ENCODE measurements around the gene RARB. TPM values are rescaled to one million over a fixed set of nuclear protein-coding genes. Genes with fewer than 3 reads are reported as not detected.

Gene RARB
- total RNA-seq, 1 donor from 2014 or later: 0.26 TPM

DNA sequence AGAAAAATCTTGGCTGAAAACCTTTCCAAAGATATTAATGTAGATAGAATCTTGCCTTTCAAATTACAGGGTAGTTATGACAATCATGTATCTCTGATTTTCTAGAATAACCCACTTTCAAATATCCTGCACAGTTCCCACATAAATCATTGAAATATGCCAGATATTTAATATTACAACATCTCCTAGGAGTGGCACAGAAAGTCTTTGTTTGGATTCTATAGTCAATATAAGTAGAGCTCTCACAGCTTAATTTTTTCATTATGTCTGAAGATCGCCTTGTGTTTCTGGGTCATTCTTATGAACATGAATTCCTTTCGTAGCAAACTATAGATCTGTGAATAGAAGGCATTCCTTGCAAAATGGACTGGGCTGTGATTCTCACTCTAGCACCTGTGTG is 5.0 kb downstream of the RARB start:
- TF ChIP-seq, protein P1, sequence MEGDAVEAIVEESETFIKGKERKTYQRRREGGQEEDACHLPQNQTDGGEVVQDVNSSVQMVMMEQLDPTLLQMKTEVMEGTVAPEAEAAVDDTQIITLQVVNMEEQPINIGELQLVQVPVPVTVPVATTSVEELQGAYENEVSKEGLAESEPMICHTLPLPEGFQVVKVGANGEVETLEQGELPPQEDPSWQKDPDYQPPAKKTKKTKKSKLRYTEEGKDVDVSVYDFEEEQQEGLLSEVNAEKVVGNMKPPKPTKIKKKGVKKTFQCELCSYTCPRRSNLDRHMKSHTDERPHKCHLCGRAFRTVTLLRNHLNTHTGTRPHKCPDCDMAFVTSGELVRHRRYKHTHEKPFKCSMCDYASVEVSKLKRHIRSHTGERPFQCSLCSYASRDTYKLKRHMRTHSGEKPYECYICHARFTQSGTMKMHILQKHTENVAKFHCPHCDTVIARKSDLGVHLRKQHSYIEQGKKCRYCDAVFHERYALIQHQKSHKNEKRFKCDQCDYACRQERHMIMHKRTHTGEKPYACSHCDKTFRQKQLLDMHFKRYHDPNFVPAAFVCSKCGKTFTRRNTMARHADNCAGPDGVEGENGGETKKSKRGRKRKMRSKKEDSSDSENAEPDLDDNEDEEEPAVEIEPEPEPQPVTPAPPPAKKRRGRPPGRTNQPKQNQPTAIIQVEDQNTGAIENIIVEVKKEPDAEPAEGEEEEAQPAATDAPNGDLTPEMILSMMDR (IDR thresholded peaks at IDR 0.05; ENCODE audit: insufficient read depth, low read length, severe bottlenecking): no peak
- no peak for DNase-seq (ENCODE audit: low read depth)
- Histone ChIP-seq H3K27me3 (ENCODE audit: control insufficient read depth, insufficient read depth, low read length) (peaks cover 7% of the 10 kb centered on the region), H3K4me3 (ENCODE audit: low read depth, low read length) (no peak overlapping the region), H3K36me3 (ENCODE audit: control insufficient read depth, insufficient read depth, low read length) (no peaks in the 10 kb centered on the region)
- no peak for FAIRE-seq

DNA sequence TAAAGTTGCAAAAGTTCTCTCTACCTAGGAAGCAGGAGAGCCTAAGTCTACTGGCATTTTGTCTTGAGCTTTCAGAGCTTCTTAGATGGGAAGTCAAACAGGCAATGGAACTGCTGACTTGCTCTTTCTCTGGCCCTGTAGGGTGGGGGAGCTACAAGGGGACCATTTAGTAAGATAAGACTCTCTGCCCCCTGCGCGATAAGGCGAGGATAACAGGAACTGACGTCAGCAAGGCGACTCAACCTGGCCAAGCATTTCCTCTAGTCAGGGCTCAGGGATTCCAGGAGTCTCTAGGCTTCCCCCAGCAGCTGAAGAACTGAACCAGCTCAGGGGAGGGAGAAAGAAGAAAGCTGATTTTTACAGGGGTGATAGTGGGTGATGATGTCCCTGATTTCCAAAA is 5.8 kb downstream of the RARB start:
- DNase-seq (ENCODE audit: low read depth) (no peak), FAIRE-seq (no peak)
- TF ChIP-seq, protein P1 (IDR thresholded peaks at IDR 0.05; ENCODE audit: insufficient read depth, low read length, severe bottlenecking): no peak
- Histone ChIP-seq H3K36me3 (ENCODE audit: control insufficient read depth, insufficient read depth, low read length) (no peaks in the 10 kb centered on the region), H3K27me3 (ENCODE audit: control insufficient read depth, insufficient read depth, low read length) (peaks cover 5% of the 10 kb centered on the region), H3K4me3 (ENCODE audit: low read depth, low read length) (no peak overlapping the region)

DNA sequence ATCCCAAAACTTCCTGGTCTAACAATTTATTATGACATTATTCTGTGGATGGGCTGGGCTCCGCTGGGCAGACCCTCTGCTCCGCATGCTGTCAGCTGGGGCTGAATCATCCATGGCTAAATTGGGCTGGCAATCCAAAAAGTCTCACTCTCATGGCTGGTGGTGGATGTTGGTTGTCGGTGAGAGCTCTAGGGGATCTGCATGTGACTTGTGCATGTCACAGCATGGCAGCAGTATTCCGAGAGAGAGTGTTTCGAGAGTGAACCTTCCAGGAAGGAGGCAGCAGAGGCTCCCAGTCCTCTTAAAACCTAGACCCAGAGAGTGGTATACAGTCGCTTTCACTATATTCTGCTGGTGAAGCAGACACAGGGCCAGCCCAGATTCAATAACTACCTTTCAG is 9.9 kb downstream of the RARB start:
- TF ChIP-seq, protein P1 (IDR thresholded peaks at IDR 0.05; ENCODE audit: insufficient read depth, low read length, severe bottlenecking): no peak
- no peak for DNase-seq (ENCODE audit: low read depth)
- H3K27me3 ChIP-seq (ENCODE audit: control insufficient read depth, insufficient read depth, low read length): no peaks in the 10 kb centered on the region

DNA sequence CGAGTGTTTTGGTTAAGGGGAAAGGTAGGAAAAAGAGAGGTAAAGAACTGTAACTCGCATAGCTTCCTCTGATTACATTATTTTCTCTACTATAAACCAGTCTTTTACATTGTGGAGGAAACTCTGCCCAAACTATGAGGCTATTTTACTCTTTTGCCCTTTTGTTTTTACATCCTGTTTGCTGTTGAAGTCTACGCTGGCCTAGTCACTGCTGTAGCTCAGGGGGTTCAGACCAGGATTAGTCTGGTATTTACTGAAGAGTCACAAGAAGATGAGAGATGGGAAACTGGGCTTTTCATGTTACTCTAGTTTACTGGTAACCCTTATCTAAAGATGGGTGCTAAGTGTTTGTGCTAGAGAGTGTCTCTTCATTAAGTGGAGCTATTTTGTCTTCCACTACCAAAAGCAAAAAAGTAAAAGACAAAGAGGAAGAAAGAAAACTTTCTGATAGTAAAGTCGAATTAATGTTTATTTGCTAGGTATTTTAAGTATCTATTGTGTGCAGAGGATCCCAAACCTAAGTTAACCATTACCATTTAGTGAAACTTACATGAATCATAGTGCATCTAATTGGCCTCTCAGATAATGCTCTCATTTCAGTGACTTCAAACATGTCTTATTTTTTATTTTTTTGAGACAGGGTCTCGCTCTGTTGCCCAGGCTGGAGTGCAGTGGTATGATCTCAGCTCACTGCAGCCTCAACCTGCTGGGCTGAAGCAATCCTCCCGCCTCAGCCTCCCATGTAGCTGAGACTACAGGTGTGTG is 10.9 kb downstream of the RARB start:
- FAIRE-seq (no peak), DNase-seq (ENCODE audit: low read depth) (no peak)
- Histone ChIP-seq H3K36me3 (ENCODE audit: control insufficient read depth, insufficient read depth, low read length) (no peaks in the 10 kb centered on the region), H3K27me3 (ENCODE audit: control insufficient read depth, insufficient read depth, low read length) (no peaks in the 10 kb centered on the region), H3K4me3 (ENCODE audit: low read depth, low read length) (no peak overlapping the region)
- TF ChIP-seq, protein P1 (IDR thresholded peaks at IDR 0.05; ENCODE audit: insufficient read depth, low read length, severe bottlenecking): no peak

More for the DNA sequence above, 9.9 kb downstream of the RARB start:
- no peak for FAIRE-seq
- H3K36me3 ChIP-seq (ENCODE audit: control insufficient read depth, insufficient read depth, low read length): no peaks in the 10 kb centered on the region
- H3K4me3 ChIP-seq (ENCODE audit: low read depth, low read length): no peak overlapping the region

DNA sequence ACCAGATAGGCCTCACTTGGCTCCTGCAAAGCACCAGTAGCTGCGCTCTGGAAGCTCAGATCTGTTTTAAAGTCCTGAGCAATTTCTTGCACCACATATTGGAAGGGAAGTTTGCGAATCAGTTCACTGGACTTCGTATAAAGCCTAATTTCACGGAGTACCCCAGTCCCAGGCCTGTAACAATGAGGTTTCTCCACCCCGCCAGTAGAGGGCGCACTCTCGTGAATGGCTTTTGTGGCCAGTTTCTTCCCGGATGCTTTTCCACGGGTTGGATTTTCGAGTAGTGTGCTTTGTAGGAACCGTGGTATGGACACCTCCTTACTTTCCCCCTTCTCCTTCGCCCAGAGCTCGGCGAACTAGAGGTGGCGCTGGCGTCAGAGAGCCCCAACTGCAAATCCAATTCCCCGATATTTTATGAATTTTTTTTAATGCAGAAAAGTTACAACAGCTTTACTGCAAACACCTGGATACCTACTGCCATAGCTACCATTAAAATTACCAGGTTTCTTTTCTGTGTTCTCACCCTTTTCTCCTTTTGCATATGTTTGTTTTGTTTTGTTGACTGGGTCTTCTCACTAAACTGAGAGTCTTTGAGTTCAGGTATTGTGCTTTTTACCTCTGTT is 13.3 kb downstream of the RARB start:
- DNase-seq (ENCODE audit: low read depth): no peak
- no peaks in the 10 kb centered on the region for H3K36me3 ChIP-seq (ENCODE audit: control insufficient read depth, insufficient read depth, low read length)
- H3K27me3 ChIP-seq (ENCODE audit: control insufficient read depth, insufficient read depth, low read length): no peaks in the 10 kb centered on the region
- TF ChIP-seq, protein P1 (IDR thresholded peaks at IDR 0.05; ENCODE audit: insufficient read depth, low read length, severe bottlenecking): peak; percentile 68
- FAIRE-seq: no peak
- H3K4me3 ChIP-seq (ENCODE audit: low read depth, low read length): no peak overlapping the region
